GM18868 (cell line): Measurements from ENCODE around the gene ATG12.
"Not testable (repeated sequence)": the region's sequence is repeated elsewhere in the genome, so short reads cannot be mapped to it uniquely, and the experiment has no call there.

Experiments
- ATAC-seq: cut with Tn5 transposase; IDR thresholded peaks from one replicate; pipeline ENCODE4 v1.9.1; 2021; ENCODE audit warnings: mild to moderate bottlenecking, moderate library complexity; ENCODE audit not compliant: unreplicated experiment

Gene ATG12

DNA sequence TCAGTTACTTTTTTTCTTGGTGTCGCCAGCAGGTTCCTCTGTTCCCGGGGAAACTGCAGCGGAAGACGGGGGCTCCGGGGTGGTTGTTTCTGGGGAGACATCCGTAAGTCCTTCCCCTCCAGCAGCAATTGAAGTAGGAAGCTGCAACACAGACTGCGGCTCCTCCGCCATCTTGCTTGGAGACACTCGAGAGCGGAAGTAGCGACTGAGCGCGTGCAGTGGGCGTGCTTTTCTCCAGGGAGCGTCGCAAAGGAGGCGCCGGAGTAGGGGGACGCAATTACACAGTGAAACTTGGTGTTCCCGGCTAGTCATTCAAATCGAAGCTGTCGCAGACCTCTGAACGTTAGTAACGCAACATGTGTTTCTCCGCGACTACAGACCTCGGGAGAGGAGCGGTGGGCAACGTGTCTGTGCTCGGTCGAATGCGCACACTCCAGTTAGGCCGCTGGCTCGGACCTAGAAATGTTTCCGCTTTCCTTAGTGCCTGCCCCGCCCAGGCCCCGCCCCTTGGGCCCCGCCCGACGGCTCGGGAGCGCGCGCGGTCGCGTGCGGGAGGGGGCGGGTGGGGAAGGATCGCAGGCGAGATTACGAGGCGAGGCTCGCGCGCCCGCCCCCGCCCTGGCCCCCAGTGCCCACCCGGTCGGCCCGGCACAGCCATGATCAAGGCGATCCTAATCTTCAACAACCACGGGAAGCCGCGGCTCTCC lies at the start of gene ATG12, which contains the start of gene AP3S1:
Gene ATG12, minus strand, starts transcription at position 184 of the 707 bp plus-strand sequence. Its CDS starts 13 bp downstream, at position 171.
Gene AP3S1, plus strand, starts transcription at position 554 of the 707 bp plus-strand sequence. Its CDS starts 103 bp downstream, at position 657.
- ATAC-seq = peak; percentile 82

DNA sequence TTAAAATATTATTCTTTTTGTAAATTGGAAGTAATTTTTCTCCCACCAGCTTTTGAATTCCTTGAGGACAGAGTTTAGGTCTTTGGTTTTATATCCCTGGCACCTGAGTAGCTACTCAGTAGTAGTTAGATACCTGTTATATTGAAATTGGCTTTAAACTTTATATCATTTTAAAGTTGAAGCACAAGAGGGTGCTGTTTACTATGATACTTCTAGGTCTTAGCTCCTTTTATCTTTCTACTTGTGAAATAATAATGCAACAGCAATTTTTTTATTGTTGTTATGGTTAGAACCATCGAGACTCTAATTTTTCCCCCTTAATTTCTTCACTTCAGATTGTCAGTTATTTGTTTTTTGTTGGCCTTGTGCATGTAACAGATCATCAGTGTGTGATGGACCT lies 46.7 kb upstream of the ATG12 start:
- no peak for ATAC-seq

DNA sequence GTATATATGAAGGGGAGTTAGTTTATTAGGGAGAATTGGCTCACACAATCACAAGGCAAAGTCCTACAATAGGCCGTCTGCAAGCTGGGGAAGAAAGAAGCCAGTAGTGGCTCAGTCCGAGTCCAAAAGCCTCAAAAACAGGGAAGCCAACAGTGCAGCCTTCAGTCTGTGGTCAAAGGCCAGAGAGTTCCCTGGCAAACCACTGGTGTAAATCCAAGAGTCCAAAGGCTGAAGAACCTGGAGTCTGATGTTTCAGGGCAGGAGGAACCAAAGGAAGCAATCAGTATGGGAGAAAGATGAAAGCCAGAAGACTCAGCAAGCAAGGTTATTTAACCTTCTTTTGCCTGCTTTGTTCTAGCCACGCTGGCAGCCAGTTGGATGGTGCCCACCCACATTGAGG lies 43.8 kb upstream of the ATG12 start:
- not testable (repeated sequence) for ATAC-seq

DNA sequence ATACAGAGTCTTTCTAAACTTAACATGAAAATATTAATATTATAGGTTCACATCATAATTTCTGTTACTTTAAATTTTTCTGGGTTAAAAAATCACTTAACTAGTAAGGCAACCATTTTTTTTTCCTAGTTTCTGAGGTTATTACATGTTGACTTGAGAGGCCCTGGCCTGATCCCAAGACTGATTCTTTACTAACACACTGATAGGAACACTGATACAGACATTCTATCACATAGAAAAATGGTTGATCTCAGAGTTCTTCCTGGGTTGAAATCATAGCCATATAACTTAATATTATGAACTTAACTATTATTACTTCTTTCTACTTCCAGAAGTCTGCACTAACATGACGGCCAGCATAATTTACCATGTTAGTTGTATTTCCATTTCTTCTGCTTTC lies 43.3 kb upstream of the ATG12 start:
- ATAC-seq = no peak

DNA sequence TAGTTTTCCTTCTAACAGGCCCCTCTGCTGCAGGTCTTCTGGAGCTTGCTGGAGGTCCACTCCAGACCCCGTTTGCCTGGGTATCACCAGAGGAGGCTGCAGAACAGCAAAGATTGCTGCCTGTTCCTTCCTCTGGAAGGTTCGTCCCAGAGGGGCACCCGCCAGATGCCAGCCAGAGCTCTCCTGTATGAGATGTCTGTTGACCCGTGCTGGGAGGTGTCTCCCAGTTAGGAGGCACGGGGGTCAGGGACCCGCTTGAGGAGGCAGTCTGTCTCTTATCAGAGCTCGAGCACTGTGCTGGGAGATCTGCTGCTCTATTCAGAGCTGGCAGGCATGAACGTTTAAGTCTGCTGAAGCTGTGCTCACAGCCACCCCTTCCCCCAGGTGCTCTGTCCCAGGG lies 41.1 kb upstream of the ATG12 start:
- ATAC-seq = not testable (repeated sequence)

DNA sequence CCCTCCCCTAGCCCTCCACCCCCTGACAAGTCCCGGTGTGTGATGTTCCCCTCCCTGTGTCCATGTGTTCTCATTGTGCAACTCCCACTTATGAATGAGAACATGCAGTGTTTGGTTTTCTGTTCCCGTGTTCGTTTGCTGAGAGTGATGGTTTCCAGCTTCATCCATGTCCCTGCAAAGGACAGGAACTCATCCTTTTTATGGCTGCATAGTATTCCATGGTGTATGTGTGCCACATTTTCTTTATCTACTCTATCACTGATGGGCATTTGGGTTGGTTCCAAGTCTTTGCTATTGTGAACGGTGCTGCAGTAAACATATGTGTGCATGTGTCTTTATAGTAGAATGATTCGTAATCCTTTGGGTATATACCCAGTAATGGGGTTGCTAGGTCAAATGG lies 36.0 kb upstream of the ATG12 start:
- ATAC-seq = not testable (repeated sequence)

DNA sequence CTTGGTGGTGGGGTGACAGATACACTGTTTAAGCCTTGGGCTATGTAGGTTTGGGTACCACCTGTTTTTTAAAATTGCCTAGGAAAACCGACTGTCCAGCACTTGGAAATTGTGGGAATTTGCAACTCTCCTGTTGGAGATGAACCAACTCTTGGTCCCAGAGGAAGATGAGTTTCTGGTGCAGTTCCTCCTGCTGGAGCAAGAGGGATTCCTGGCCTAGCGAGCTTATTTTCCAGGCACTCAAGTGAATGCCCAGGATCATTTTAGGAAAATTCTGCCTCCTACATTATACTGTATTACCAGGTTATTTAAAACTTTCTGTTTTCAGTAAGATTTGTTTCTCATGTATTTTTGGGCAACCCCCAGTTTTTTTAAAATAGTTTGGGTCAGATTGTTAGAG lies 34.1 kb upstream of the ATG12 start:
- no peak for ATAC-seq

DNA sequence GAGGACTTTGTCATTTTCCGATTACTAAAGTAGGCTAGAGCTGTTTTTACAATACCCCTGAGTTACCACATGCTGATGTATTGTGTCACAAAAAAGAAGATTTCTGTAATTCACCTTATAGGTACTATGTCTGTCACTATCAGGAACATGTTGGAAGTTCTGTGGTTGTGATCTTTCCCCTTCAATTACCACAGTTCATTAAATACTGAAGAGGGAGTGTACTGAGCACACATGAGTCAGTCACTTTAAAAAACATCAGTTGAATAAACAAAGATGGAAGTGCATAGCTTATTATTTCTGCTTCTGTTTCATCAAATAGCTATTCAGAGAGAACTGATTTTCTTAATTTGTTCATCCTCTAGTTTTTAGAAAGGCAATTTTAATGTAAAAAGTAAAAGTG lies 32.0 kb upstream of the ATG12 start:
- ATAC-seq = no peak

DNA sequence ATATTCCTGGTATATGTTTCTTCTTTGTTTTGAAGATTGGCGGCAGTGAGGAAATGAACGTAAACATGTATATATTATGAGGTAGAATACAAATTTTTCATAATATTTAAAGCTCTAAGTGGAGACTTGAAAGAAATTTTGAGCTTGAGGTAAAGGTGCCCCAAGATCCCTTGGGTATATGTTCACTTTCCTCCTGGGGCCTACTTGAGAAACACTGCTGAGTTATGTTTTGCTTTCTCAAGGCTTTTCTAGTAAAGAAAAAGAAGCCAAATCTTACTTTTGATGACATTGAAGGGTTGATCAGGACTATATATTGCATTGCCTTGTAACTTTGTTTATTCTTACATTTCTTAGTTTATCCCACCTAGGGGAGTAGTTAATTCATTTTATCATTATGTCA lies 31.1 kb upstream of the ATG12 start:
- no peak for ATAC-seq

DNA sequence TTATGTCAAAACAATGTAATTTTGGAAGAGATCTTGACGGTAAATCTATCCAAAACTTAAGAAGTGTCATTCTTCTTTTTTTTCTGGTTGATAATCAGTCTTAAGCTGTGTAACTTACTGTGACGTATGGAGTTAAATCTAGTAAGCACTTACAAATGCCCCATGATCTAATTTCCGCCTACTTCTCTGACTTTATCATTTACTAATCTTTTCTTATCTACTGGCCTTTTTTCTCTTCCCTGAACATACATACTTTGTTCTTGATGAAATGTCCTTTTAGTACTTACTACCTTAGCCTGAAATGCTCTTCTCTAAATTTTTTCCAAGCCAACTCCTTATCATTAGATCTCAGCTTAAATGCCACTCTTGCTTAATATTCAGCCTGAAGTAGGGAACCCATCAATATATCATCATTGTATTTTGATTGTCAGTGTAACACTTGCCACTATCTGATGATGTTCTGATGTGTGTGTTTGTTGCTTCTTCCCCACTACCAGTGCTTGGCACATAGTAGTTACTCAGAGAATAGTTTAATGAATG lies 28.0 kb upstream of the ATG12 start:
- ATAC-seq = no peak

DNA sequence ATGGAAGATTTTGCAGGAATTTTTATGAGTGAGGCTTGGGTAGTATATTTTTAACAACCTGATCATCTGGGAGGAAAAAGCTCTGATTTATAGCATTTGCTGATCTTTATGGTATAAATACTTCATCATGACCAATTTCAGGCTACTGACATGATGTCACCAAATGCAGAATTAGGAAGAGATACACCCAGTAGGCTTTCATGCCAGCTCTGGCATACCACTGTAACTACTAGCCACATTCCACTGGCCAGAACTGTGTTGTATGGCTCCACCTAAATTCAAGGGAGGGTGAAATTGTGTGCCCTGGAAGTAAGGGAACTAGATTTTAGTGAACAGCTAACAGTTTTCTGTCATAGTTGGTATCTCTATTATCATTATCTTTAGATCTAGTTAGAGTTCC lies 18.0 kb upstream of the ATG12 start:
- ATAC-seq = no peak

DNA sequence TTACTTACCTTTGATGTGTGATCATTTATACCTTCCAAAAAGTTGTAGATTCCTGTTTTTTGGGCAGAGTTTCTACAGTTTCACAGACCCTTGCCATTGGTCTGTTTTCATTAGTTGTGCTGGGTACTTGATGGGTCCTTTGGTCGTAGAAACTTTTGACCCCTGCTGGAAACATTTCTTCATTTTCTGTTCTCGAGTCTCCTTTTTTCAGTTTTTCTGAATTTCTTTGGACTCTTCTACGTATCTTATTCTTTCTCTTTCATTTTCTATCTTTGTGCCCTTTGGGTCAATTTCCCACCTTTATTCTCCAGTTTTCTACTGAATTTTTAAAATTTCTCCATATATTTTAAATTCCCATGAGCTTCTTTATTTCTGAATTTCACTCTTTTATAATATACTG lies 17.0 kb upstream of the ATG12 start:
- ATAC-seq = no peak

DNA sequence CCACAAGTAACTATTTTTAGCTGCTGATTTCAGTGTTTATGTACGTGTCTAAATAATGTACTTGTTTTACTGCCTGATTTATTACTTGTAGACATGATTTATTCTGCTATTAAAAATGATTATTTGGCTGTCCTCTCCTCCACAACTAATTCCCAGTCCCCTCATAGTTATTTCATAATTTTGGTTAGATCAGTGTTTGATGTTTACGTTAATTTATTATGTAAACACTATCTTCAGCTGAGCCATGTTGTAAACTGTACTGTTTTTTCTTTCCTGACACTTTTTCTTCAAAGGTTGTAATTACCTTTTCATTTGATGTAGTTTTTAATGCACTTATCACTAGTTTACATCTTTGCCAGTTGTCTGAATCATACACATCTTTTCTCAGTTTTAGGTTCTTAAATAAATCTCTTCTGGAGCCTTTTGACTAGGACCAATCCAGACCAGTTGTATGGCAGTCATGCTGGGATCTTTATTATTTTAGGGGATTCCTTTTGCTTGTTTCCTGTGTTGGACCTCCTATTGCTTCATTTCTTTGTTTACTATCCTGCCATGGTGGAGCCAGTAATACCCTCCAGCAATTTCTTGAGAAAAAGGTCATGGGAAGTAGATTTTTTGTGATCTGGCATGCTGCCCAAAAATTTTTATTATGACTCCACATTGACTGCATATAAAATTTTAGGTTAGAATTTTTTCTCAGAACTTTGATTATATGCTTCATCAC lies 16.4 kb upstream of the ATG12 start:
- no peak for ATAC-seq

DNA sequence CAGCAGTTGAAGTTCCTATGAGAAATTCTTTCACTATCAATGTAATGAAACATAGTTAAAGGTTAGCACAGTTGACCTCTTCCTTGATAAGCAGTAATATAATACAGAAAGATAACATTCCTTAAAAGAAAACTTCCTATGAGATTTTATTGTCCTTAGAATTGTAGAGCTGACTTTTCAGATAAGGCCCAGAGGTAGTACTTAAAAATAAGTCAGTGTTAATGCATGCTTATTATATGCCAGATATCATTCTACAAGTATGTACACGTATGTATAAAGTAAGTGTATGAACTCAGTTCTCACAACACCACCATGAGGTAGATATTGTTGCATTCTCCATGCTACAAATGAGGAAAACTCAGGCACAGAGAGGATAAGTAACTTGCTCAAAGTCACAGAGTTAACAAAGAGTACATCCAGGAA lies 15.7 kb upstream of the ATG12 start:
- no peak for ATAC-seq

DNA sequence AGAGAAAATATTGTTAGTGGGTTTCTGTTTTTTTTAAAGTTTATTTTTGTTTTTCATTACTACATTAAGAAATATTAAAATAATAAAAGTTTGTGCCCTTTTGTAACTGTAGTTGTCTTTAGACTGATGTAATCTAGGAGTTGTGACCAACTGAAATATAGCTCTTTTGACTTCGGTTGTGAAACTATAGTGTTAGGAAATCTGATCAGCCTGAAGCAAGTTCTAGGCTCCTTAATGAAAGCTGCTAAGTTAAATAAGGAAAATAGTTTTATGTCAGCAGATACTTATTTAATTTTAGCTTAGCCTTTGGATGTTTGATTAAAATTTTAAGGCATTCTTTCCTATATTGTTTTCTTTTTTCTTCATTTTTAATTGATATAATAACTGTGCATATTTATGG lies 14.6 kb upstream of the ATG12 start:
- no peak for ATAC-seq

DNA sequence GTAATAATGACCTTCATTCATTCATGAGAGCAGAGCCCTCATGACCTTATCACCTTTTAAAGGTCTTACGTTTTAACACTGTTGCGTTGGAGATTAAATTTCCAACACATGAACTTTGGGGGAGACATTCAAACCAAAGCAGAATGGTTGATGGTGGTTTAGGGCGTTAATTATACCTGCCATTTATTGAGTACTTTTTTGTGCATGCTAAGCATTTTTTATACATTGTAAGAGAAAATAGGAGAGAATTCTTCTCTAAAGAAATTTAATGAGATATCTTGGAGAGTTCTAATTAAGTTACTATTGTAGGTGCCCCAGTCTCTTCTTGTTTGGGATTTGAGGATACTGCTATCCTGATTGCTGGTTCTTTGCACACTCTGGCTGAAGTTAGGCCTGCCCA lies 12.8 kb upstream of the ATG12 start:
- ATAC-seq = no peak

DNA sequence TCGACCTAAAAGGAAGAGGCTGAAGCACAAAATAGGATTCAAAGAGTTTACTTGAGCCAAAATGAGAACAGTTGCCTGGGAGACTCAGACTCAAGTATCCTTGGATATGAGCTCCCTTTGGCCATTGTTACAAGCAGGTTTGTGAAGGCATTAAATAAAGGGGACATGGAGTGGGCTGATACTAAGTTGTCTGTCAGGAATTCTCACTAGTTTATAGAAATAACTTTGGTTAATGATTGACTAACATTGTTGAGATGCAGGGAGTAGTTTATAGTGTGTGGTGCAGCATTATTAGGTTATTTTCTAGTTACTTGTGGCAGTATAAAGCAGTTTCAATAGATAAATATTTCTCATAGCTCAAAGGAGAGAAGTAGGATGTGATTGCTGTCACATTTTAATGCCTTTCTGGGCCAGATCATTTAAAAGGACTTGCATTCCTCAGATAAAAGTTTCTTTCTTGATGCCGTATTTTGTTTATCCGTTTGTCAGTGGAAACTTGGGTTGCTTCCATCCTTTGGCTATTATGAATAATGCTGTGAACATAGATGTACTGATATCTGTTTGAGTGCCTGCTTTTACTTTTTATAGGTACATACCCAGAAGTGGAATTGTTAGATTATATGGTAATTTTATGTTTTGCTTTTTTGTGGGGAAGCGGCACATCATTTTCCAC lies 9.5 kb upstream of the ATG12 start:
- no peak for ATAC-seq

DNA sequence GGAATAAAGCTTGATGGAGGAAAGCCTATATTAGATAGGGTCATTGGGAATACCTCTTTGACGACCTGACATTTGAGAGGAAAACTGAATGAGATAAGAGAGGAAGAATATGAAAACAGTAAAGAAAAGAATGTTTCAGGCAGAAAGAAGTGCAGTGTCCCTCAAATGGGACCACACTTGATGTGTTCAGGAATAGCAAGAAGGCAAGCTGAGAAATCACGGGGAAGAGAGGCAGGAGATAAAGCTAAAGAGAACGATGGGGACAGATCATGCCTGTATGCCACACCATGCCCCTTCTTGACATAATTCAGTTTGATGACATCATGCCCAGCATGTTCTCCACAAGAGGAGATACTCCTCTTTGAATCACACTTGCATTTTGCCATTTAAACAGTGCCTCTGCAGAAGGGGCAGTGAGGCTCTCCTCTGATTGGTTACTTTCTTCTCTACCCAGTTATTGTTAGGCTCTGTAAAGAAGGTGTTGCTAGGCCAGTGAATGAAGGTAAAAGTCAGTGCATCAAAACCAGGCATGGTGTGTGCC lies 8.0 kb upstream of the ATG12 start:
- no peak for ATAC-seq

DNA sequence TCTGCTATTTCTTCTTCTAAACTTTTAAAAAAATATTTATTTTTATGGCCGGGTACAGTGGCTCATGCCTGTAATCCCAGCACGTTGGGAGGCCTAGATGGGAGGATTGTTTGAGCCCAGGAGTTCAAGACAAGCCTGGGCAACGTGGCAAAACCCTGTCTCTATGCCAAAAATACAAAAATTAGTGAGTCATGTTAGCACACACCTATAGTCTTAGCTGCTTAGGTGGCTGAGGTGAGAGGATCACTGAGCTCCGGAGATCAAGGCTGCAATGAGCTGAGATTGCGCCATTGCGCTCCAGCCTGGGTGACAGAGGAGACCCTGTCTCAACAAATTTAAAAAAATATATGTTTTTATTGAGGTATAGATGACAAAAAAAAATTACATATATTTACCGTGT lies 5.9 kb upstream of the ATG12 start:
- no peak for ATAC-seq

DNA sequence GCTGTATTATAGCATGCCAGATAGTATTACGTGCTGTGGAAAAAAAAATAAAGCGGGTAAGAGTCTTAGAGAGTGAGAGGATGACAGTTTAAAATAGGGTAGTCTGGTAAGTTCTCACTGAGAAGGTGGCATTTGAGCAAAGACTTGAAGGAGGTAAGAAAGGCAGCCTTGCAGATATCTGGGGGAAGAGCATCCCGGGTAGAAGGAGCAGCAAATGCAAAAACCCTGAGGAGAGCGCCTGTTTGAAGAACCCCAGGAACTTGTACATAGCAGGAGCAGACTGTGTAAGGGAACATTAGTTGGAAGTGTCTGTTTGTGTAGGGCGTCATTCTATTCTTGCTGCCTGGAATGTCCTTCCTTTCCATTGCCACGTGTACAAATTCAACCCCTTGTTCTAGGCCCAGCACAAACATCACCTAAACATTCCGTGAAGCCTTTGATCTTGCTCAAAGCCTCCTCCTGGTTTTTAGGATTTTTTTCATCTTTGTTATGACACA lies 3.0 kb upstream of the ATG12 start:
- ATAC-seq = no peak

DNA sequence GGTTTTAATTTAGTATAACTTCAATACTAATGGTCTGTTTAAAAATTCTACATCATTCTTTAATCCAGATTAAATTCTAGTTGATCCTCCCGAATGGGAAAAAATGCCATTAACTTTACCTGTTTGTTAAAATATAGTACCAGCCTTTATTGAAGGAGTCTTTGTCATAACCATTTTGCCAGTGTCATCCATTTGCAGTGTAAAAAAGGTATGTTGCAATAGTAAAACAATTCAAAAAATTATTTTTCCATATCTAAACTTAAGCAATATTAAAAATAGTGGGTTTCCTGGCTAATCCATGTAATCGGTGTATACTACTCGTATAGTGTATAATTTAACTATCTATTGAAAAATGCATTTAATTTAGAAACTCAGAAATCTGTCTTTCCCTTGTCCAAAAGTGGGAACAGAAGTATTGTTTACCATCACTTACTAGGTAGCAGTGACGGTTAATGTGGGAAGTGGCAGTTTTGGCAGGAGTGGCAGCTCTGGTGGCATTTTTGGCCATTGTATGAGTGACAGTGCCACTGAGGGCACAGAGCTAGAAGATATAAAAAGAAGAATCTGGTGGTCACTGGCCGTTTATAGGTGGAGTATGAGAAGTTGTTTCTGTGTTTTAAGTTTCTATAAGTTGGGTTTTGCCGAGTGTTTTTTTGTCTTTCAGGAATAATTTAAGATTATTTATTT lies 2.2 kb upstream of the ATG12 start:
- ATAC-seq = no peak
